Loucy (cell line): Measurements from ENCODE around the gene TMEM253.

ENCODE experiments used
- EZH2phosphoT487 ChIP-seq: fragments of 200-600 bp; IDR thresholded peaks from 2 replicates; pipeline ENCODE4 v1.6.1; 2018; ENCODE audit warnings: antibody characterized with exemption, mild to moderate bottlenecking, moderate library complexity, borderline replicate concordance
- TF ChIP-seq, protein P1 (sequence below): fragments of 200-600 bp; sonication (generic); conservative IDR thresholded peaks from 2 replicates; pipeline ENCODE4 v1.5.1; 2014; ENCODE audit warnings: mild to moderate bottlenecking, antibody characterized with exemption, low read length

GRCh38 chr14:21084998-21085853, 15.6 kb upstream of the TMEM253 start:
- TF ChIP-seq, protein P1, sequence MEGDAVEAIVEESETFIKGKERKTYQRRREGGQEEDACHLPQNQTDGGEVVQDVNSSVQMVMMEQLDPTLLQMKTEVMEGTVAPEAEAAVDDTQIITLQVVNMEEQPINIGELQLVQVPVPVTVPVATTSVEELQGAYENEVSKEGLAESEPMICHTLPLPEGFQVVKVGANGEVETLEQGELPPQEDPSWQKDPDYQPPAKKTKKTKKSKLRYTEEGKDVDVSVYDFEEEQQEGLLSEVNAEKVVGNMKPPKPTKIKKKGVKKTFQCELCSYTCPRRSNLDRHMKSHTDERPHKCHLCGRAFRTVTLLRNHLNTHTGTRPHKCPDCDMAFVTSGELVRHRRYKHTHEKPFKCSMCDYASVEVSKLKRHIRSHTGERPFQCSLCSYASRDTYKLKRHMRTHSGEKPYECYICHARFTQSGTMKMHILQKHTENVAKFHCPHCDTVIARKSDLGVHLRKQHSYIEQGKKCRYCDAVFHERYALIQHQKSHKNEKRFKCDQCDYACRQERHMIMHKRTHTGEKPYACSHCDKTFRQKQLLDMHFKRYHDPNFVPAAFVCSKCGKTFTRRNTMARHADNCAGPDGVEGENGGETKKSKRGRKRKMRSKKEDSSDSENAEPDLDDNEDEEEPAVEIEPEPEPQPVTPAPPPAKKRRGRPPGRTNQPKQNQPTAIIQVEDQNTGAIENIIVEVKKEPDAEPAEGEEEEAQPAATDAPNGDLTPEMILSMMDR = no peak
- TF ChIP-seq EZH2phosphoT487 = no peak
